GM19397 (cell line): ENCODE measurements around the gene DICER1.
"Not testable (repeated sequence)": the region's sequence is repeated elsewhere in the genome, so short reads cannot be mapped to it uniquely, and the experiment has no call there.

Experiments used
- ATAC-seq: cut with Tn5 transposase; IDR thresholded peaks from one replicate; pipeline ENCODE4 v1.9.1; 2021; ENCODE audit warnings: mild to moderate bottlenecking, moderate library complexity; ENCODE audit not compliant: unreplicated experiment

Gene DICER1

GRCh38 chr14:95151561-95151960, 5.8 kb downstream of the DICER1 start:
- no peak for ATAC-seq

GRCh38 chr14:95150910-95151309, 6.4 kb downstream of the DICER1 start:
- ATAC-seq = no peak

- ATAC-seq = no peak
Measured at GRCh38 chr14:95149441-95149840, 7.9 kb downstream of the DICER1 start.

- ATAC-seq = no peak
Measured at GRCh38 chr14:95147597-95147996, 9.7 kb downstream of the DICER1 start.

GRCh38 chr14:95146079-95146771, 11.1 kb downstream of the DICER1 start:
- no peak for ATAC-seq

- no peak for ATAC-seq
Measured at GRCh38 chr14:95144849-95145248, 12.5 kb downstream of the DICER1 start.

- ATAC-seq = no peak
Measured at GRCh38 chr14:95143808-95144620, 13.3 kb downstream of the DICER1 start.

GRCh38 chr14:95142208-95142607, 15.1 kb downstream of the DICER1 start:
- no peak for ATAC-seq

- no peak for ATAC-seq
Measured at GRCh38 chr14:95141684-95142083, 15.6 kb downstream of the DICER1 start.

GRCh38 chr14:95140060-95140858, 17.1 kb downstream of the DICER1 start:
- ATAC-seq = no peak

- no peak for ATAC-seq
Measured at GRCh38 chr14:95138876-95139275, 18.5 kb downstream of the DICER1 start.

GRCh38 chr14:95138455-95138854, 18.9 kb downstream of the DICER1 start:
- not testable (repeated sequence) for ATAC-seq

- ATAC-seq = no peak
Measured at GRCh38 chr14:95137804-95138167, 19.5 kb downstream of the DICER1 start.

- ATAC-seq = no peak
Measured at GRCh38 chr14:95137164-95137803, 20.0 kb downstream of the DICER1 start.

GRCh38 chr14:95136631-95137030, 20.7 kb downstream of the DICER1 start:
- no peak for ATAC-seq

- ATAC-seq = no peak
Measured at GRCh38 chr14:95134304-95134933, 22.9 kb downstream of the DICER1 start.

- ATAC-seq = no peak
Measured at GRCh38 chr14:95133282-95133681, 24.0 kb downstream of the DICER1 start.

- no peak for ATAC-seq
Measured at GRCh38 chr14:95132760-95133159, 24.6 kb downstream of the DICER1 start.

GRCh38 chr14:95130549-95130948, 26.8 kb downstream of the DICER1 start:
- ATAC-seq = no peak

GRCh38 chr14:95128140-95128539, 29.2 kb downstream of the DICER1 start:
- no peak for ATAC-seq

GRCh38 chr14:95127531-95127911, 29.8 kb downstream of the DICER1 start:
- no peak for ATAC-seq
